HG02840 (cell line): ENCODE measurements around the gene PLEKHG2.
A peak's percentile ranks its signal among the peaks of the same experiment; 100 is the strongest.

ENCODE experiments used
- ATAC-seq: cut with Tn5 transposase; IDR thresholded peaks from one replicate; pipeline ENCODE4 v1.9.1; 2021; ENCODE audit warnings: mild to moderate bottlenecking, moderate library complexity, moderate number of reproducible peaks; ENCODE audit not compliant: unreplicated experiment, low FRiP score

The PLEKHG2 gene

DNA sequence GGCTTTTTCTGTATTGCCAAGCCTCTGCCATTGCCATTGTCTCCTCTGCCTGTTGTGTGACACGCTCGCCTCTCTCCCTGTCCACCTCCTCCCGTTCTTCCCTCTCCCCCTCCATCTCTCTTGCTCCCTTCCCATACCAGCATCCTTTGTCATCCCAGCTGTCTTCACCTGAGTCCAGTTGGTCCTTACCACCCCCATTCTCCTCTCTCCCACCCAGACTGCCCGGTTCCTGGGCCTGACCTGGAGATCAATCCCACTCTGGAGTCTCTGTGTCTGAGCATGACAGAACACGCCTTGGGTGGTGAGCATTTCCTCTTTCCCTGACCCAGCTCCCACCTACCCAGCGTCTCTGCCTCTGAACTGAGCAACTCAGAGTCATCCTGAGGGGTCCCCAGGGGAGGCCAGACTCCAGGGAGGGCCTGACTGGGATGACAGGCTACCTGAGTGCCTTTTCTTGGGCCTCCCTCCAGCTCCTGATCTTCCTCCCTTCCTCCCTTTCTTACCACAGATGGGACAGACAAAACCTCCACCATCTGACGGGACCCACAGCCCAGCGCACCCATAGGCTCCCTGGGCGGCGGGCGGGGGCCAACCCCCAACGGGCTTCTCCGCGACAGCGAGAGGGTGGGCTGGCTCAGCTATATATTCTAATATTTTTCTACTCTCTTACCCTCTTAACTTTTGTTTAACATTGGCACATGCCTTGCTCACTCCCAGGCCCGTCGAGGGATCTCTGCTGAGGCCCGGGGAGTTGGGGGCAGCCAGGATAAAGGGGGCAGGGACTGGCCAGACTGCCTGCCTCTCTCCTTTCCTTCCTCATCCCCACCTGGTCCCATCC, 29.3 kb upstream of the PLEKHG2 start:
- ATAC-seq, result no peak

GRCh38 chr19:39384839-39385568, 27.5 kb upstream of the PLEKHG2 start:
- no peak for ATAC-seq

DNA sequence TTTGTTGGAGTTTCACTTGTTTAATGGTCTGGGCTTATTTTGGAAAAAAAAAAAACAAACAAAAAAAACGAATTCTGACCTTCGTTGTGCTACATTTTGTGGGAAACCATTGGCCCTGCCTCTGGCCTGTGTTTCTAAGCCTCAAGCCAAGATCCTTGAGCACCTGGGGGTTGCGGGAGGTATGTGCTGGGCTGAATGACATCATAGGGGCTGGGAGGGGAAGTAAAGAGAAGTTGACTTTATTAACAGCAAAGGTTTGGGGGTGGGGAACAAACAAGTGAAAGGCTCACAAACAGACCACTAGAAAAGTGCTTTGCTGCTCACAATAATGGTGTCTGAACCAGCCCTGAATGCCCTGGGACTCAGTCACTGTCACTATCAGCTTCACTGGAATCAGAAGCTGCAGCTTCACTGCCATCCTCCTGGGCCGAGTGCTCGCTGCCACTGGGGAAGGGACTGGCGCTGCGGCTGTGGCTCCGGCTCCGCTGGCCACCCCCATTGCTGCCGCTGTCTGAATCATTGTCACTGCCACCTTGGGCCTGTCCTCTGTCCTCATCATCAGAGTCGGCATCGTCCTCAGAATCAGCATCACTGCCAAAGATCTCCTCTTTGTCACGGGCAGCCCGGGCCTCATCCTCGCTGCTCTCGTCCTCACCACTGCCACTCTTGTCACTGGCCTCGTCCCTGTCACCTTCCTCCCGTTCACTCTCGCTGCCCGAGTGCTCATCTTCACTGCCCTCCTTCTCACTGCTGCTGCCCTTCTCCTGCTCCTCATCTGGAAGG, 26.6 kb upstream of the PLEKHG2 start:
- no peak for ATAC-seq

DNA sequence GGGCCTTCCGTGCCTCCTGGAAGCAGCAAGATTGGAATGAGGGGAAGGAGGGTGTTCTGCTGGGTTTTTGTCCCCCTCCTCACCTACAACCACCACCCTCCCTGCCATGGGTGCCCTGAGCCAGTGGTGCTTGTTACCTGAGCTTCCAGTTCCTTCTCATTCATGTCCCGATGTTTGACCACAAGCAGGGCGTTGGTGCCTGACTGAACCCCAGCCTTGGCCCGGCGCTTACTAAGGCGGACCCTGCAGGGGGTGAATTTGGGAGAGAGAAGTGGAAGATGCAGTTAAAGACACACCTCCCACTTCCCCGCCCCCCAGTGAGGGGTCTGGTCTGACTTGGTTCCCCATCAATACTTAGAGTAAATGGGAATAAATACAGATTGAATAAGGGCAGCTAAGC, 25.9 kb upstream of the PLEKHG2 start:
- no peak for ATAC-seq

DNA sequence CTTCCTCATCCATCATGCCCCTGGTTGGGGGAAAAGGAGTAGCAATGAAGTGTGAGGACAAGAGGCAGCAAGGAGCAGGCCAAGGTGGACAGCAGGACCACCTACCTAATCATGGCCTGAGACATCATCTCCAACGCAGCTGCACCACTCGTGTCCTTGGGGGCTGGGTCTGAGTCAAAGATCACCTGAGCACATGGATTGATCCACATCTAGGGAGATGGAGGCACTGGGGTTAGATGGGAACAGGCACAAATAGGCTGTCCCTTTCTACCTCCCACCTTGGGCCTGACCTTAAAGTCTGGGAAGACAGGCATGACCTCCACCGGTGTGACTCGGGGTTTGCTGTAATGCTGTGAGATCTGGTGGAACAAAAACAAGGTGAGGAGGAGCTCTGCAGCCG, 23.8 kb upstream of the PLEKHG2 start:
- ATAC-seq, result no peak

GRCh38 chr19:39389631-39390414, 22.6 kb upstream of the PLEKHG2 start:
- ATAC-seq, result no peak

GRCh38 chr19:39390451-39390750, 22.1 kb upstream of the PLEKHG2 start:
- no peak for ATAC-seq

GRCh38 chr19:39390751-39391437, 21.6 kb upstream of the PLEKHG2 start, which contains the start of the genes MED29 and PAF1:
Gene MED29 (plus strand): TSS chr19:39391378. CDS start chr19:39391423, 45 bp downstream.
Gene PAF1 (minus strand): TSS chr19:39391106. CDS start chr19:39390864, 242 bp downstream.
- peak; percentile 88 for ATAC-seq

DNA sequence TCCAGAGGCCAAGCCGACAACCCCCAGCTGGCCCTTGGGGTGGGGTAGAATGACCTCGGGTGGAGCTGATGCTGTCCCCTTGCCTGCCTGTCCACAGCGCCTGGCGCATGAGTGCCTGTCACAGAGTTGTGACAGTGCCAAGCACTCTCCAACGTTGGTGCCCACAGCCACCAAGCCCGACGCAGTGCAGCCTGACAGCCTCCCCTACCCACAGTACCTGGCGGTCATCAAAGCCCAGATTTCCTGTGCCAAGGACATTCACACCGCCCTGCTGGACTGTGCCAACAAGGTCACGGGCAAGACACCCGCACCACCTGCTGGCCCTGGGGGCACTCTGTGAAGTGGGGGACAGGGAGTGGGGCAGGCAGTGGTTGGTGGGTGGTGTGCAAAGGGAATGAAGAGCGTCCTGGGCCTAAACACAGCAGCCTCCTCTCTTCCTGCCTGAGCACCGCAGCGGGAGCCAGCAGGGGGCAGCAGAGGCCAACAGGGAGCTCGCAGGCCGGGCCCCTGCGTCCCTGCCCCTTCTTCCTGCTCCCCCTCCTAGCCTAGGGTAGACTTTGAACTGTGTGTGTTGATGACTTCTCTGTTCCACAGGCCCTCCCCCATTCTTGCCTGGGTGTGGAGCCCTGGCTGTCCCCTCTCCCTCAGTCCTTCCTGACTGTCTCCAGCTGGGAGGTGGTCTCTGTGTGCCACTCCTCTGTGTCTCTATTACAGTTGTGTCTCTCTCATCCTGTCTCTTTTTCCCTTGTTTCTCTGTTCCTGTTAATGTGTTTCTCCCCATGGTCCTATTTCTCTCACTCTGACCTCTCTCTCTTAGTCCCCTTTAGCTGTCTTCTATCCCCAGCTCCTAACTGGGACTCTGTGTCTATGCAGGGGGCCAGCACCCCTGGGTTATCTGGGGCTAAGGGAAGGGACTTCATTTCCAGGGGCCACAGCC, 14.8 kb upstream of the PLEKHG2 start:
- no peak for ATAC-seq

- no peak for ATAC-seq
These were observed 14.1 kb upstream of the PLEKHG2 start for GRCh38 chr19:39398297-39398864.

DNA sequence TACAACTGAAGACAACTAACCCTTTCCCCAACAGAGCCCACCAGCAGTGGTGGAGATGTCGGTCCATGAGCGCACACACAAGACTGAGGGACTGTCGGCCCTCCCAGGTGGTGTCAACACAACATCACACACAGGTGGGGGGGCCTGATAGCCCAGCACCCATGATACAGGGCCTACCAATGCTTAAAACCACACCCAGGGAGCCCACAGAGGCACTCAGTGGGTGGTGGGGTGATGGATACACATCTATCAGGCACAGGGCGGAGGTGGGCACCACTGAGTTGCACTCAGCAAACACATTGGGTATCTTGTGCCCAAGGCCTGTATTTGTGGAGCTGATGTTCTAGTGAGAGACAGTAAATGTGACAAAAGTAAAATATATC, 12.8 kb upstream of the PLEKHG2 start:
- no peak for ATAC-seq

- no peak for ATAC-seq
These were observed 12.4 kb upstream of the PLEKHG2 start for GRCh38 chr19:39400061-39400460.

DNA sequence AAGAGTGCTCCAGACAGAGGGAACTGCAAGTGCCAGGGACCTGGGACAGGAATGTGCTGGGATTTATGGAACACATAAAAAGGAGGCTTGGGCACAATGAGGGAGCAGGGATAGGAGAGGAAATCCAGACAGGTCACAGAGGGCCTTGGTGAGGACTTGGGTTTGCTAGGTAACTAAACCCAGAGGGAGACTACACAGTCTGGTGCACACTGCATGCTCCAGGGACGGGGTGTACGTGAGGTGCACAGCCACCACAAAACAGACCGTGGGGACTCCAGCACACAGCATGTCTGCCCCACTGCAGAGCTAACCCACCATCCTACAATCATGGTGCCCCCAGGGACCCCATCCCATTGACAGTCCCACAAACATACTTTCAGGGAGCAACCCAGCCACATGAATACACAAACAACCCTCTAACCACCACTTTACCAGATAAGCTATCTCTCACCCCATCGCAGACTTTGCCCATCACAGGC, 11.4 kb upstream of the PLEKHG2 start:
- no peak for ATAC-seq

GRCh38 chr19:39401549-39402345, 10.7 kb upstream of the PLEKHG2 start:
- no peak for ATAC-seq

- ATAC-seq, result peak; percentile 32
These were observed 9.8 kb upstream of the PLEKHG2 start for GRCh38 chr19:39402346-39403300.
